Ascending aorta (tissue), 2 donors: ENCODE results near the gene BLOC1S6. TPM values are rescaled to one million over a fixed set of nuclear protein-coding genes. Genes with fewer than 3 reads are reported as not detected.

Source experiments
- DNase-seq, 2 donors: peaks; one replicate each; pipeline ENCODE4 v3.0.0-alpha.2; 2019; ENCODE audit warnings: low spot score in 2 of 2
- H3K27ac ChIP-seq, 2 donors: fragments of 200-600 bp; sonication (generic); one replicate each; pipeline ENCODE4 v1.5.1; 2016 to 2017; ENCODE audit warnings: mild to moderate bottlenecking in 1 of 2
- H3K27me3 ChIP-seq: fragments of 200-600 bp; sonication (generic); one replicate; pipeline ENCODE4 v1.5.1; 2017
- H3K36me3 ChIP-seq, 2 donors: fragments of 200-600 bp; sonication (generic); one replicate each; pipeline ENCODE4 v1.5.1; 2016
- H3K4me1 ChIP-seq, 2 donors: fragments of 200-600 bp; sonication (generic); one replicate each; pipeline ENCODE4 v1.5.1; 2016 to 2017; ENCODE audit warnings: mild to moderate bottlenecking in 1 of 2
- H3K4me3 ChIP-seq, 2 donors: fragments of 200-600 bp; sonication (generic); one replicate each; pipeline ENCODE4 v1.5.1; 2016 to 2017; ENCODE audit warnings: mild to moderate bottlenecking in 1 of 2
- H3K9me3 ChIP-seq, 2 donors: fragments of 200-600 bp; sonication (generic); one replicate each; pipeline ENCODE4 v1.5.1; 2016
- intact Hi-C: fragments of 100-400 bp; cut with DNase I; formaldehyde crosslinking; loops from one replicate; pipeline ENCODE4 v1.15.1; 2023
- total RNA-seq: library from RNA; depleted of rRNA; stranded (reverse); fragments of >200 nt; gene quantifications from one replicate; pipeline ENCODE4 v1.1.0, GENCODE V29; 2016
- TF ChIP-seq, protein P1 (sequence below), 3 experiments: fragments of 200-600 bp in 2 of 3; fragments of 450-650 bp in 1 of 3; sonication (generic) in 2 of 3; IDR thresholded peaks; one replicate each; pipeline ENCODE4 v1.5.1; 2016 to 2019; ENCODE audit warnings: antibody characterized with exemption in 3 of 3, mild to moderate bottlenecking in 1 of 3, moderate library complexity in 1 of 3

Gene BLOC1S6
- total RNA-seq, 1 donor from 2014 or later, result 15.4 TPM

DNA sequence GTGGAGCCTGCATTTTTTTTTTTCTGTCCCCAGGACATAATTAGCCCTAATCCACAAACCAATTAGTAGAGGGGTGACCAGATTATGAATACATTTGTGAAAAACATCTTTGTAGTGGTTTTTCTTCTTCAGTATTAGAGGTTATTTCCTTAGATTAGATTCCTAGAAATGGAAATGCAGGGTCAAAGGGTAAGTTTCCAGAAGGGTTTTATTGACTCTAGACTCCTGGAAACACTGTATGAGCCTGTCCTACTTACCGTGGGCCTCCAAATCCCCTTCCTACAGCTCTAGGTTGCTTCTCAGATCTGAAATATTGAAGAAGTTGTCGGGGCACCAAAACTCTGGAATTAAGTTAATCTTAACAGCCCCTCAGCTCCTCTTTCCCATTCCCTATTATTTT, 70.1 kb downstream of the BLOC1S6 start:
- no peaks in the 10 kb centered on the region for H3K27me3 ChIP-seq
- no peak for DNase-seq
- intact Hi-C loops, result no loop called here
- no peak overlapping the region for H3K27ac ChIP-seq
- no peak overlapping the region for H3K4me3 ChIP-seq
- TF ChIP-seq, protein P1, sequence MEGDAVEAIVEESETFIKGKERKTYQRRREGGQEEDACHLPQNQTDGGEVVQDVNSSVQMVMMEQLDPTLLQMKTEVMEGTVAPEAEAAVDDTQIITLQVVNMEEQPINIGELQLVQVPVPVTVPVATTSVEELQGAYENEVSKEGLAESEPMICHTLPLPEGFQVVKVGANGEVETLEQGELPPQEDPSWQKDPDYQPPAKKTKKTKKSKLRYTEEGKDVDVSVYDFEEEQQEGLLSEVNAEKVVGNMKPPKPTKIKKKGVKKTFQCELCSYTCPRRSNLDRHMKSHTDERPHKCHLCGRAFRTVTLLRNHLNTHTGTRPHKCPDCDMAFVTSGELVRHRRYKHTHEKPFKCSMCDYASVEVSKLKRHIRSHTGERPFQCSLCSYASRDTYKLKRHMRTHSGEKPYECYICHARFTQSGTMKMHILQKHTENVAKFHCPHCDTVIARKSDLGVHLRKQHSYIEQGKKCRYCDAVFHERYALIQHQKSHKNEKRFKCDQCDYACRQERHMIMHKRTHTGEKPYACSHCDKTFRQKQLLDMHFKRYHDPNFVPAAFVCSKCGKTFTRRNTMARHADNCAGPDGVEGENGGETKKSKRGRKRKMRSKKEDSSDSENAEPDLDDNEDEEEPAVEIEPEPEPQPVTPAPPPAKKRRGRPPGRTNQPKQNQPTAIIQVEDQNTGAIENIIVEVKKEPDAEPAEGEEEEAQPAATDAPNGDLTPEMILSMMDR (IDR thresholded peaks at IDR 0.05), result no peak
- H3K4me1 ChIP-seq, result peaks cover 7 to 24% of the 10 kb centered on the region in 2 donors
- H3K36me3 ChIP-seq, result peaks cover under 1 to 9% of the 10 kb centered on the region in 2 donors
- H3K9me3 ChIP-seq, result no peaks in the 10 kb centered on the region

DNA sequence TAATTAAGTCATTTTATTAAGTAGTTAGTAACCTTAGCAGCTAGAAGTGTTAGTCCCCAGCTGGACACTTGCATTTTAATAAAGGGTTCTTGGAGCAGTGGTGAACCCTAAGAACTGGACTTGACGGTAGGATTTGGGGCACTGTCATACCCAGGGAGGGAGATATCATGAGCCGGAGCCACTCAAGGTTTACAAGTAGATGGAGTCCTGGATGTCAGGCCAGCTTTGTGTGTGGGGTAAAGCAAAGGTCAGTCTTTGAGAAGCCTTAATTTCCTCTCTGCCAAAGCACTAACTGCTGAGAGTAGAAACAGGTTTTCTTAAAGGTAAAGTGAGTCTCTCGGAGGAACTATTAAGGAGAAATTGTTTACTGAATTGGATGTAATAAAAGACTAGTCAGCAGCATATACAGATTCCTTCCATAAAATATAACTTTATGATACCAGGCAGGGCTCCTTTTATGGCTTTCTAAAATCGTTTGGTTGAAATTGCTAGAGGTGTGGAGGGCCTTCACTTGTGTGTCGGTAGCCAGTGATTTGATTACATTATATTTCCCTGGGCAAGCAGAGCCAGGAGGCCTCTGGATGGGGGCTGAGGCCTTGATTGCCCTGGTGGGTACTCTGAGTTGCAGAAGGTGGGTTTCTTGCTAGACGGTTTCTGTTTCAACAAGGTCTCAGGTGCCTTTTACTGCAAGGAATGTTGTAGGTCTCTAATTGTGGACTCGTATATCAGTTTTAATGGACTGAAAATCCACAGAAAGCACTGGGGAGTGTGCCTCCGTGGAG, 70.8 kb downstream of the BLOC1S6 start:
- H3K9me3 ChIP-seq, result no peaks in the 10 kb centered on the region
- TF ChIP-seq, protein P1 (IDR thresholded peaks at IDR 0.05), result no peak
- no peak overlapping the region for H3K27ac ChIP-seq
- no peak overlapping the region for H3K4me3 ChIP-seq
- H3K27me3 ChIP-seq, result no peaks in the 10 kb centered on the region
- intact Hi-C loops, result no loop called here
- DNase-seq, result no peak
- peaks cover 7 to 24% of the 10 kb centered on the region in 2 donors for H3K4me1 ChIP-seq
- peaks cover 5 to 16% of the 10 kb centered on the region in 2 donors for H3K36me3 ChIP-seq

Other genes with a start within 250 kb of the BLOC1S6 start
- 6.1 TPM for gene GATM, start 208.8 kb upstream of the BLOC1S6 start, total RNA-seq
- 3.4 TPM for gene SLC30A4, start 64.6 kb upstream of the BLOC1S6 start, total RNA-seq
- gene SQOR, start 47.6 kb downstream of the BLOC1S6 start, total RNA-seq, result 61.4 TPM